OCI-LY3 (cell line): ENCODE measurements around the gene OR8D4.

Source experiments
- CTCF ChIP-seq: fragments of 200-600, 300-600 bp; sonication (generic); IDR thresholded peaks from 2 replicates; pipeline ENCODE4 v1.5.1; 2014; ENCODE audit warnings: antibody characterized with exemption, low read length, low read depth
- EZH2phosphoT487 ChIP-seq: fragments of 200-600 bp; shearing (Covaris generic); IDR thresholded peaks from 2 replicates; pipeline ENCODE4 v1.6.1; 2018; ENCODE audit warnings: antibody characterized with exemption, mixed run types, low read depth

- TF ChIP-seq CTCF (no peak), EZH2phosphoT487 (no peak)
These were observed 22.1 kb downstream of the OR8D4 start for GRCh38 chr11:123924027-123924426.
